ENCODE results near the gene CLCA4. TPM values are rescaled to one million over a fixed set of nuclear protein-coding genes. Genes with fewer than 3 reads are reported as not detected.

Gene CLCA4
- not detected in 2 replicates for total RNA-seq

- Histone ChIP-seq H2AFZ (ENCODE audit: low read length) (no peak within 1 kb of the TSS), H3K4me3 (ENCODE audit: insufficient read depth, low read length) (no peak within 1 kb of the TSS), H4K20me1 (ENCODE audit: insufficient read depth, low read length) (no peaks in the 10 kb centered on the region), H3K36me3 (ENCODE audit: insufficient read depth, low read length) (no peaks in the 10 kb centered on the region), H3K27me3 (ENCODE audit: insufficient read depth, low read length) (no peaks in the 10 kb centered on the region), H3K4me1 (ENCODE audit: insufficient read depth, low read length) (no peaks in the 10 kb centered on the region), H3K4me2 (ENCODE audit: insufficient read depth, low read length) (no peak within 1 kb of the TSS), H3K9me3 (ENCODE audit: low read depth, low read length) (no peaks in the 10 kb centered on the region), H3K79me2 (ENCODE audit: insufficient read depth, low read length) (no peaks in the 10 kb centered on the region), H3K27ac (ENCODE audit: low read depth, low read length) (no peak within 1 kb of the TSS)
- DNase-seq (ENCODE audit: insufficient read length, low spot score, missing footprints): no peak
- TF ChIP-seq CTCF (IDR thresholded peaks at IDR 0.05; ENCODE audit: extremely low read depth, low read depth, low read length): no peak
Measured at GRCh38 chr1:86546787-86547221, at the start of gene CLCA4. Gene CLCA4, plus strand, starts transcription at chr1:86547078. Its CDS starts 42 bp downstream, at chr1:86547120.

- Histone ChIP-seq H3K27ac (ENCODE audit: low read depth, low read length) (no peak overlapping the region), H3K9me3 (ENCODE audit: low read depth, low read length) (no peaks in the 10 kb centered on the region), H3K4me3 (ENCODE audit: insufficient read depth, low read length) (no peak overlapping the region), H3K36me3 (ENCODE audit: insufficient read depth, low read length) (no peaks in the 10 kb centered on the region), H3K27me3 (ENCODE audit: insufficient read depth, low read length) (peaks cover 8% of the 10 kb centered on the region), H3K4me2 (ENCODE audit: insufficient read depth, low read length) (no peak overlapping the region), H2AFZ (ENCODE audit: low read length) (no peak overlapping the region), H3K4me1 (ENCODE audit: insufficient read depth, low read length) (no peaks in the 10 kb centered on the region), H3K79me2 (ENCODE audit: insufficient read depth, low read length) (no peaks in the 10 kb centered on the region), H4K20me1 (ENCODE audit: insufficient read depth, low read length) (no peaks in the 10 kb centered on the region)
- no peak for DNase-seq (ENCODE audit: insufficient read length, low spot score, missing footprints)
- no peak for TF ChIP-seq CTCF (IDR thresholded peaks at IDR 0.05; ENCODE audit: extremely low read depth, low read depth, low read length)
Measured at GRCh38 chr1:86498281-86498680, 48.6 kb upstream of the CLCA4 start.

GRCh38 chr1:86499987-86500593, 46.8 kb upstream of the CLCA4 start:
- H2AFZ ChIP-seq (ENCODE audit: low read length): no peak overlapping the region
- peaks cover 8% of the 10 kb centered on the region for H3K27me3 ChIP-seq (ENCODE audit: insufficient read depth, low read length)
- H3K36me3 ChIP-seq (ENCODE audit: insufficient read depth, low read length): no peaks in the 10 kb centered on the region
- H3K4me2 ChIP-seq (ENCODE audit: insufficient read depth, low read length): no peak overlapping the region
- peak; percentile 99 for TF ChIP-seq CTCF (IDR thresholded peaks at IDR 0.05; ENCODE audit: extremely low read depth, low read depth, low read length)
- no peaks in the 10 kb centered on the region for H3K79me2 ChIP-seq (ENCODE audit: insufficient read depth, low read length)
- no peak overlapping the region for H3K4me3 ChIP-seq (ENCODE audit: insufficient read depth, low read length)
- H4K20me1 ChIP-seq (ENCODE audit: insufficient read depth, low read length): no peaks in the 10 kb centered on the region
- no peaks in the 10 kb centered on the region for H3K4me1 ChIP-seq (ENCODE audit: insufficient read depth, low read length)
- H3K9me3 ChIP-seq (ENCODE audit: low read depth, low read length): no peaks in the 10 kb centered on the region
- DNase-seq (ENCODE audit: insufficient read length, low spot score, missing footprints): no peak
- H3K27ac ChIP-seq (ENCODE audit: low read depth, low read length): no peak overlapping the region

- no peak for DNase-seq (ENCODE audit: insufficient read length, low spot score, missing footprints)
- no peaks in the 10 kb centered on the region for H4K20me1 ChIP-seq (ENCODE audit: insufficient read depth, low read length)
- H3K79me2 ChIP-seq (ENCODE audit: insufficient read depth, low read length): no peaks in the 10 kb centered on the region
- H3K4me1 ChIP-seq (ENCODE audit: insufficient read depth, low read length): no peaks in the 10 kb centered on the region
- H3K4me3 ChIP-seq (ENCODE audit: insufficient read depth, low read length): no peak overlapping the region
- peak overlapping the region; percentile 54 for H2AFZ ChIP-seq (ENCODE audit: low read length)
- H3K36me3 ChIP-seq (ENCODE audit: insufficient read depth, low read length): no peaks in the 10 kb centered on the region
- no peak for TF ChIP-seq CTCF (IDR thresholded peaks at IDR 0.05; ENCODE audit: extremely low read depth, low read depth, low read length)
- H3K27ac ChIP-seq (ENCODE audit: low read depth, low read length): no peak overlapping the region
- H3K9me3 ChIP-seq (ENCODE audit: low read depth, low read length): no peaks in the 10 kb centered on the region
- H3K4me2 ChIP-seq (ENCODE audit: insufficient read depth, low read length): no peak overlapping the region
- peaks cover 8% of the 10 kb centered on the region for H3K27me3 ChIP-seq (ENCODE audit: insufficient read depth, low read length)
Measured at GRCh38 chr1:86500714-86501113, 46.2 kb upstream of the CLCA4 start.

All from osteoblast (primary cell).